Stimulated activated naive CD8-positive, alpha-beta T cell treated with anti-CD3 and anti-CD28 coated beads, Interleukin-15, amount 100 ng/mL, for 72 hours (primary cell): ENCODE results near the gene PLXDC2.

Experiments
- ATAC-seq: fragments of 150-1000 bp; cut with Tn5 transposase; 2 replicates; pipeline ENCODE4 v1.10.0; 2021; ENCODE audit warnings: mild to moderate bottlenecking, moderate library complexity
- DNase-seq, 2 donors: peaks; one replicate each; pipeline ENCODE4 v3.0.0; 2021 to 2022
- H3K27ac Mint-ChIP-seq, 2 donors: one replicate each; pipeline ENCODE4 v1.8.0; 2022; ENCODE audit warnings: mild to moderate bottlenecking in 2 of 2, mixed read lengths in 2 of 2, moderate library complexity in 2 of 2
- H3K27me3 Mint-ChIP-seq: one replicate; pipeline ENCODE4 v1.8.0; 2022; ENCODE audit warnings: mixed read lengths
- H3K4me1 Mint-ChIP-seq: one replicate; pipeline ENCODE4 v1.8.0; 2022; ENCODE audit warnings: mild to moderate bottlenecking, mixed read lengths
- H3K4me3 Mint-ChIP-seq, 2 donors: one replicate each; pipeline ENCODE4 v1.8.0; 2022; ENCODE audit warnings: mild to moderate bottlenecking in 2 of 2, mixed read lengths in 2 of 2, moderate library complexity in 1 of 2
- H3K9me3 Mint-ChIP-seq, 2 donors: one replicate each; pipeline ENCODE4 v1.8.0; 2022; ENCODE audit warnings: mixed read lengths in 2 of 2

Gene PLXDC2

GRCh38 chr10:19929506-19930140, 113.4 kb downstream of the PLXDC2 start:
- H3K27me3 Mint-ChIP-seq = no peaks in the 10 kb centered on the region
- DNase-seq (no peak), ATAC-seq (no peak)
- no peak overlapping the region for H3K27ac Mint-ChIP-seq
- no peak overlapping the region for H3K4me3 Mint-ChIP-seq
- peaks cover 0 to 8% of the 10 kb centered on the region in 2 donors for H3K9me3 Mint-ChIP-seq
- H3K4me1 Mint-ChIP-seq = no peaks in the 10 kb centered on the region

GRCh38 chr10:19930936-19931893, 115.0 kb downstream of the PLXDC2 start:
- no peak overlapping the region for H3K4me3 Mint-ChIP-seq
- no peaks in the 10 kb centered on the region for H3K4me1 Mint-ChIP-seq
- ATAC-seq (no peak), DNase-seq (no peak)
- peaks cover 0 to 8% of the 10 kb centered on the region in 2 donors for H3K9me3 Mint-ChIP-seq
- no peaks in the 10 kb centered on the region for H3K27me3 Mint-ChIP-seq
- peak overlapping the region in 1 of 2 donors; percentile 68 for H3K27ac Mint-ChIP-seq

DNA sequence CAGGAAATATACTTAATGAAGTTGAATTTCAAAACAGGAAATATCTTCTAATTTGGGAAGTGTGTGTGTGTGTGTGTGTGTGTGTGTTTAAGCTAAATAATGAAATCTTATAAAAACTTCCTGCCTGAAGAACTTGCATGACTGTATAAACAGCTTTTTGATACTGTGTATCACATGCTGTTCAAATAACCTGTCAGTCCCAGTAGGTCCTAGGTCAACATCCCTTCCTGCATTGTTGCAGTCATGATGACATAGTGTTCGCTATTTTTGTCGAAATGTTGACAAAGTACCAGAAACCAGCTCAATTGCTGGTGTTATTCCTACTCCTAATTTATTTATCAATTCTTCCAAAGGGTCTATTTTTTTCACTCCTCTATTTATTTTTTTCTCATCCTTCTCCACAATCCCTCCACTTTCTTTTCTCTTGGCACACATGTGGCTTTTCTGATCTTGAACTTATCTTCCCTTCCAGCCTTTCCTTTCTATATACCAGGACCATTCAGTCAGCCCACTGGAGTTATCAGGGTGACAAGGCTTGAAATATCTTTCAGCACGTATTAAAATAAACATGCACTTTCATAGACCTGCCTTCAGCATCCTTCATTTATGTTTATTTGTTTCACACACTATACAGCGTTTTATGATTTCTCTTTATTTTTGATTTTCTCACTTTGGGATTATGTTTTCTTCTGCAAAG, 115.8 kb downstream of the PLXDC2 start:
- Mint-ChIP-seq H3K4me3 (no peak overlapping the region), H3K27me3 (no peaks in the 10 kb centered on the region), H3K27ac (no peak overlapping the region), H3K9me3 (peaks cover 2 to 7% of the 10 kb centered on the region in 2 donors), H3K4me1 (no peaks in the 10 kb centered on the region)
- no peak for ATAC-seq
- DNase-seq = no peak

DNA sequence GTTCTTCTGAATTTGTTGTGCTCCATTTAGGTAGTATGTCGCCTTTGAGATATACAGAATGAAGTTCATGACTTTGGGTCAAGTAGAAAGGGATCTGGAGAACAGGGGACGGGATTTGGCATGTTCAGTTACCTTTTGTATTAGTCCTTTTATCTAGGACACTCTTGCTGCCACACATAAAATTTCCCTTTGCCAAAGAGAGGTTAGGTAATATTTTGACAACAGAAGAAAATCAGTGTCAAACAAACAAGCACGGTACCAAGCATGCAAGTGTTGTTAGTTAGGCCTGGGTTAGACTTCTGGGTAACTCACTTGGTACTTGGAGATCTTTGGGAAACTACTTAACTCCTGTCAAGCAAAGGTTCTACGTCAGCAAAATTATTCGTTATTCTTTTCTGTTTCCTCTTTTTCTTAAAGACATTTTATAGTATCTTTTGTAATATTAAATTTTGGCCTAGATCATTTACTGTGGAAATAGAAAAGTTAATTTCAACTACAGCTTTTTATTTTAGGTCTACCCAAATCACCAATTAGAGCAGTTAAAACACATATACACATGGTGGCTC, 116.7 kb downstream of the PLXDC2 start:
- Mint-ChIP-seq H3K27ac (no peak overlapping the region), H3K4me3 (no peak overlapping the region), H3K27me3 (no peaks in the 10 kb centered on the region), H3K4me1 (no peaks in the 10 kb centered on the region), H3K9me3 (peaks cover 4 to 8% of the 10 kb centered on the region in 2 donors)
- ATAC-seq (no peak), DNase-seq (no peak)

DNA sequence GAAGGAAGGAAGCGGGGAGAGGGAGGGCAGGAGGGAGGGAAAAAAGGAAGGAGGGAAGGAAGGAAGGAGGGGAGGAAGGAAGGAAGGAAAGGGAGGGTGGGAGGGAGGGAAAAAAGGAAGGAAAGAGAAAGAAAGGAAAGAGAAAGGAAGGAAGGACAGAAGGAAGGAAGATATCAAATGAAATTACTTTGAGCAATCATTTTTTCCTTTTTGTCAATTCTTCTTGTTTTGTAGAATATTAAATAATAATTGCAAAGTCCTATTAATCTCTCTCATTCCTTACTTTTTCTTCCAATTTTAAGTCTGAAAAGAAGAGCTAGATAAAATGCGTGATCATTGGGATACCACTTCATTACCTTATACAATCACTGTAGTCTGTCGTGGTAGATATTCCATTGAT, 117.5 kb downstream of the PLXDC2 start:
- DNase-seq = no peak
- no peaks in the 10 kb centered on the region for H3K27me3 Mint-ChIP-seq
- no peaks in the 10 kb centered on the region for H3K4me1 Mint-ChIP-seq
- H3K4me3 Mint-ChIP-seq = no peak overlapping the region
- H3K27ac Mint-ChIP-seq = no peak overlapping the region
- ATAC-seq = no peak
- peaks cover 0 to 16% of the 10 kb centered on the region in 2 donors for H3K9me3 Mint-ChIP-seq

DNA sequence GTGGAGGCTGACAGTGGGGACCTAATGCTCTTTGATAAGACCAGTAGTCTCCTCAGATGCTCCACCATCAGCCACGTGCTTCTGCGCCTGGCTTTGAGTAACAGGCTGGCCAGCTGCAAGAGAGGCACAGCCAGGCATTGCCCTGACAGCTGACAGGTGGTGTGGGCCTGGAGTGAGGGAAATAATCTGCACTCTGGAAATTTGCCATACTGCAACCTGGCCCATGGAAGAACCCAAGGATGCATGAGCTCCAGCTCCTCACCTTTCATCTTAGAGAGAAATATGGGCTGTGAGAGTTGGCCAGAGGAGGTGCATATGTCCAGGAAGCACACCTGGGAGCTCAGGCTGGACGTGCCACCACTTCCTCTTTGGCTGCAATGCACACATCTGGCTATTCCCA, 118.9 kb downstream of the PLXDC2 start:
- peak overlapping the region in 1 of 2 donors; percentile 75 for H3K27ac Mint-ChIP-seq
- no peak overlapping the region for H3K4me3 Mint-ChIP-seq
- H3K9me3 Mint-ChIP-seq = peaks cover 0 to 18% of the 10 kb centered on the region in 2 donors
- DNase-seq (no peak), ATAC-seq (no peak)
- H3K4me1 Mint-ChIP-seq = no peaks in the 10 kb centered on the region
- no peaks in the 10 kb centered on the region for H3K27me3 Mint-ChIP-seq

DNA sequence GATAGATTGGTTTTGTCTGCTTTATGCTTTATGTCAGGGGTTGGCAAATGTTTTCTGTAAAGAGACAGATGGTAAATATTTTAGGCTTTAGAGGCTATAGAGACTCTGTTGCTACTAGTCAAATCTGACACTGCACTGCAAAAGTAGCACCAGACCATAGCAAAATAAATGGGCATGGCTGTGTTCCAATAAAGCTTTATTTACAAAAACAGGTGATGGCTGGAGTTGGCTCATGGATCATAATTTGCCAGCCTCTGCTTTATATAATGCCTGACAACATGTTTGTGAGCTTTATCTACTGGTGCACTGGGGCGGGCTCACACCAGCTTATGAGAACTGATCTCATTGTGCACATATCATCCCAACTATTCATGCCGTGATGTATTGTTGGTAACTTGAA, 120.1 kb downstream of the PLXDC2 start:
- H3K27me3 Mint-ChIP-seq = no peaks in the 10 kb centered on the region
- ATAC-seq (no peak), DNase-seq (no peak)
- no peak overlapping the region for H3K4me3 Mint-ChIP-seq
- no peaks in the 10 kb centered on the region for H3K4me1 Mint-ChIP-seq
- no peak overlapping the region for H3K27ac Mint-ChIP-seq
- H3K9me3 Mint-ChIP-seq = peaks cover 0 to 18% of the 10 kb centered on the region in 2 donors

DNA sequence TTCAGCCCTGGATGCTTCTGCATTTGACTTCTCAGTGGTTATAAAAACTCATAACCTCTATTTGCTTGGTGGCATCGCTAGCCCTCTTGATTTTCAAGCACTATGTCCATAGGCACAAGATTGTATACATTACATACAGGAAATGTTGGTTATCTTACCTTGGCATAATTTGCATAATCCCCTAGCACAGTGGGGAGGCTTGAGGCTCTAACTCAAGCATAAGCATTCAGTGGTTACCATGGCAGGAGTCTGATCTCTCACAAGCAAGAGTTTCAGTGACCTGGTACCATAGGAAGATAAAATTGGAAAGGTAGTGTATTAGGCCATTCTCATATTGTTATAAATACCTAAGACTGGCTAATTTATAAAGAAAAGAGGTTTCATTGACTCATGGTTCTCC, 121.8 kb downstream of the PLXDC2 start:
- ATAC-seq (no peak), DNase-seq (no peak)
- no peak overlapping the region for H3K4me3 Mint-ChIP-seq
- peaks cover 0 to 18% of the 10 kb centered on the region in 2 donors for H3K9me3 Mint-ChIP-seq
- no peak overlapping the region for H3K27ac Mint-ChIP-seq
- no peaks in the 10 kb centered on the region for H3K4me1 Mint-ChIP-seq
- H3K27me3 Mint-ChIP-seq = no peaks in the 10 kb centered on the region

DNA sequence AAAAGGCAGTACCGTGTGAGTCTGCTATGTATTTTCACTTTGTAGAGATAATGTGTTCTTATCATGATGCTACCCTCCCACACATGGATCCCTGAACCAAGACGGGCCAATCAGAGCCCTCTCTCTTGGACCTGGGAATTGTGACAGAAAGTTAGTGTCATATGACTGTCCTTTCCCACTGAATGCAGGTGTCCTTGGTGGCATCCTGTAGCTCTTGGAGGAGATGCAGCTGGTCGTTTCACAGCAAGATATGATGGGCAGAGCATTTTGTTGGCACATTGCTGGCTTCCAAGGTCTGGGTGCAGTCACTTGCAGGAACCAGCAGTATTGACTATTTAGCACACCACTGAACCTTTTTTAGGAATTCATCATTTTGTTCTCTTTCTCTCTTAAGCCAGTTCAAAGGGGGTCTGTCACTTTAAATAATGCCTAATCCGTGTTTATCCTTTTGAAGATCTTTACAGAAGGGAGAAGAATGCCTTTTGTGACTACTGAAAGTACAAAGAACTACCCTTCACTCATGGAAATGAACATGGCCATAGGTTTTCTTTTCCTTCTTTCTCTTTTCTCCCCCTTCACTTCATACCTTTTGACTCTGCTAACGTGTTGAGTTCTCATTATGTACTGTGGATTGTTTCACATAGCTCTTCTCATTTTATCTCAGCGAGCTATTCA, 125.1 kb downstream of the PLXDC2 start:
- ATAC-seq = no peak
- H3K27me3 Mint-ChIP-seq = no peaks in the 10 kb centered on the region
- no peaks in the 10 kb centered on the region for H3K4me1 Mint-ChIP-seq

GRCh38 chr10:19944911-19945663, 128.9 kb downstream of the PLXDC2 start:
- no peaks in the 10 kb centered on the region for H3K27me3 Mint-ChIP-seq
- H3K27ac Mint-ChIP-seq = no peak overlapping the region
- H3K4me1 Mint-ChIP-seq = no peaks in the 10 kb centered on the region

More for the DNA sequence above, 125.1 kb downstream of the PLXDC2 start:
- peaks cover 0 to 18% of the 10 kb centered on the region in 2 donors for H3K9me3 Mint-ChIP-seq
- no peak overlapping the region for H3K27ac Mint-ChIP-seq
- DNase-seq = no peak
- H3K4me3 Mint-ChIP-seq = no peak overlapping the region

DNA sequence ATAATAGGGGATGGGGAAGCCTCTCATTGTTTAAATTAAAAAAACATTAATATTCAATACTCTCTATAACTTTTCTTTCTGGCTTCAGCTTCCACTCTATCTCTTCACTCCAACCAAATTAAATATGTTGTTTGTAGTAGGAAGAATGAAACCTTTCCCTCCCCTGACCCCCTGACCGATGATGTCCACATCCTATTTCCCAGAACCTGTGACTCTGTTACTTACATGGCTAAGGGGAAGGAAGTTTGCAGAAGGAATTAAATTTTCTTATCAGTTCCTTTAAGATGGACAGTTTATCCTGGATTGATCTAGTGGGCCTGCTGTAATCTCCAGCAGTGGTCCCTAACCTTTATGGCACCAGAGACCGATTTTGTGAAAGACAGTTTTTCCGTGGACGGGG, 130.0 kb downstream of the PLXDC2 start:
- no peak overlapping the region for H3K27ac Mint-ChIP-seq
- H3K27me3 Mint-ChIP-seq = no peaks in the 10 kb centered on the region
- H3K4me1 Mint-ChIP-seq = no peaks in the 10 kb centered on the region
- no peaks in the 10 kb centered on the region for H3K9me3 Mint-ChIP-seq
- DNase-seq = no peak
- no peak overlapping the region for H3K4me3 Mint-ChIP-seq
- ATAC-seq = no peak

More at GRCh38 chr10:19944911-19945663, 128.9 kb downstream of the PLXDC2 start:
- H3K4me3 Mint-ChIP-seq = no peak overlapping the region
- ATAC-seq (no peak), DNase-seq (no peak)
- H3K9me3 Mint-ChIP-seq = no peaks in the 10 kb centered on the region

DNA sequence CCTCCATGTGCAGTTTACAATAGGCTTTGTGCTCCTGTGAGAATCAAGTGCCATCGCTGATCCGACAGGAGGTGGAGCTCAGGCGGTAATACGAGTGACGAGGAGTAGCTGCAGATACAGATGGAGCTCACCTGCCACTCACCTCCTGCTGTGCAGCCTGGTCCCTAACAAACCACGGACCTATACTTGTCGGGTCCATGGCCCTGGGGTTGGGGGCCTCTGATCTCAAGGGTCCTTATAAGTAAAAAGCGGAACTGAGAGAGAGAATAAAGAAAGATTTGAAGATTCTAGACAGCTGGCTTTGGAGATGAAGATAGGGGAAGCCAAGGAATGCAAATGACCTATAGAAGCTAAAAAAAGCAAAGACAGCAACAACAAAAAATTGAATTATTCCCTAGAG, 130.6 kb downstream of the PLXDC2 start:
- ATAC-seq = no peak
- Mint-ChIP-seq H3K27ac (no peak overlapping the region), H3K4me3 (no peak overlapping the region), H3K27me3 (no peaks in the 10 kb centered on the region), H3K4me1 (no peaks in the 10 kb centered on the region), H3K9me3 (no peaks in the 10 kb centered on the region)
- DNase-seq = no peak

DNA sequence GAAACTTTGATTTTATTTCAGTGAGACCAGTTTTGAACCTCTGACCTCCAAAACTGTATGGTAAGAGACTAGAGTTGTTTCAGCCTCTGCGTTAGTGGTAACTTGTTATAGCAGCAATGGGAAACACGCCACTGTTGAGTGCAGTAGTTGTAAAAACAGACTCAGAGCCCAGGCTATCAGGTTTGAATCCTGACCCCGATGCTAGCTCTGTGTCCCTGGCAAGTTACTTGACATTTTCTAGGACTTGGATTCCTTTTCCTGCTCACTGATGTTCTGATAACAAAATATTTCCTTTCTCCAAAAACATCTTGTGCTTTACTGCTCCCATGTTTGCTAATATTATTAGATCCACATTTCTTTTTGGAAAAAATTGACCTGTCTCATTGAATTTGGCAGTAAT, 131.0 kb downstream of the PLXDC2 start:
- Mint-ChIP-seq H3K4me1 (no peaks in the 10 kb centered on the region), H3K9me3 (no peaks in the 10 kb centered on the region), H3K4me3 (no peak overlapping the region), H3K27ac (no peak overlapping the region), H3K27me3 (no peaks in the 10 kb centered on the region)
- ATAC-seq = no peak
- DNase-seq = no peak

DNA sequence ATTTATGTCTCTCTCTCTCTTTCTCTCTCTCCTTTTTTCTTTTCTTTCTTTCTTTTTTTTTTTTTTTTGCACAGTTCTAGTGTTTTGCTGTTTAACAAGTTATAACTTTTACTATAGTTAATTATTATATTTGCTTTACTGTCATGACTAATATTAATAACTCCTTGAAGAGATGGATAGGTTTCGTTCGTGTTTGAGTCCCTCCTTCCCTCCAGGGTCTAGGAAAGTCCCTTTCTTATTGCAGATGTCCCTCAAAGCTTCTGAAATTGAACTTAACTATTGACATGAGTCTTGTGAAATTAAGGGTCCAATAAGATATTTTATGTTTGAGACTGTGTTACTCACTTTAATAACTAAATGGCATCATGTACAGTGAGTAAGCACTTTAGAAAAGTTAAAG, 131.4 kb downstream of the PLXDC2 start:
- no peak overlapping the region for H3K4me3 Mint-ChIP-seq
- no peak overlapping the region for H3K27ac Mint-ChIP-seq
- H3K9me3 Mint-ChIP-seq = no peaks in the 10 kb centered on the region
- H3K27me3 Mint-ChIP-seq = no peaks in the 10 kb centered on the region
- no peak for DNase-seq
- H3K4me1 Mint-ChIP-seq = no peaks in the 10 kb centered on the region
- ATAC-seq = no peak
